Frontal cortex (tissue), 4 donors: ENCODE results near the gene SLC9A9. TPM values are rescaled to one million over a fixed set of nuclear protein-coding genes. Genes with fewer than 3 reads are reported as not detected.
"Not testable (repeated sequence)": the region's sequence is repeated elsewhere in the genome, so short reads cannot be mapped to it uniquely, and the experiment has no call there.

Experiments
- DNase-seq, 2 donors: peaks; one replicate each; pipeline ENCODE4 v3.0.0; 2012; ENCODE audit warnings: low spot score in 2 of 2
- FAIRE-seq: peaks from 2 replicates; lab custom pipeline; 2012; peaks lifted over from hg19 to GRCh38; lab: Jason Lieb, UNC
- total RNA-seq: library from RNA; depleted of rRNA; stranded (reverse); fragments of >200 nt; gene quantifications from one replicate; pipeline ENCODE4 v1.2.3, GENCODE V29; 2014
- donor health status: control.
- donor health status: control.
- donor health status: control.

Gene SLC9A9
- total RNA-seq = 4.9 TPM

DNA sequence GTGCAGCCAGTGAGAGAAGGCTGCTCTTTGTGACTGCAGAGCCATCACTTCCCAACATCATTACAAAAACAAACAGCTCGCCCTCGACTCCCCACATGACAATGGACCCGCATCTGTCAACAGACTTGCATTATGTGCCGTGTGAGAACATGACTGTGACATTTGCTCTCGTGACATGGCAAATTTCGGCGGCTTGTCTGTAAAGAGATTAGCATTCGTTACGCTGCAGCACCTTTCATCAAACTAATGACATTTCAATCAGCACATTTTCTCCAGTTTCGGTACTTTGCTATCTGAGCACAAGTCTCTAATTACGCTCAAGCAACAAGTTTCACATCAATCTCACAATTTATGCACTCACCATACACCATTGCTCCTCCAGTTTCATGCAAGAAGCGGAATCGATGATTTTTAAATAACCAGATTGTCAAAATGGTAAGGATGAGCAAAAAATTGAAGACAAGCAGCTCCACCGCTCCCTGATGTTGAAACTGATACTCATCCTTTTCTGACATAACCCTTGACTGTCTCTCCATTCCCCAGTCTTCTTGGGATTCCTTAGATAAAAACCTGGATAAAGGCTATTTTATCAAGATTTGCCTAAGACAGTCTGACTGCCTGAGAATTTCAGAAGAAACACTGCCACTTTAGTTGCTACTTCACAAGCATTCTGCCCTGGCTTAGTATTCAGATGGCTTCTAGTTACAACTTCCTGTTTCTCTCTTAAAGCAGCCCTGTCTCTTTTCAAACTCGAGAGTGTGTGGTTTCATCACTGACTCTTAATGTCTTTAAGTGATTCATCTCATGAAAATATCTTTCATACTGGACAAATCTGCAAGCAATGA lies at the start of gene SLC9A9:
Gene SLC9A9 (minus strand): TSS at position 682 of the 845 bp plus-strand sequence. CDS start 146 bp downstream, at position 536.
- FAIRE-seq (no peak), DNase-seq (peak; percentile 15 to 16)

DNA sequence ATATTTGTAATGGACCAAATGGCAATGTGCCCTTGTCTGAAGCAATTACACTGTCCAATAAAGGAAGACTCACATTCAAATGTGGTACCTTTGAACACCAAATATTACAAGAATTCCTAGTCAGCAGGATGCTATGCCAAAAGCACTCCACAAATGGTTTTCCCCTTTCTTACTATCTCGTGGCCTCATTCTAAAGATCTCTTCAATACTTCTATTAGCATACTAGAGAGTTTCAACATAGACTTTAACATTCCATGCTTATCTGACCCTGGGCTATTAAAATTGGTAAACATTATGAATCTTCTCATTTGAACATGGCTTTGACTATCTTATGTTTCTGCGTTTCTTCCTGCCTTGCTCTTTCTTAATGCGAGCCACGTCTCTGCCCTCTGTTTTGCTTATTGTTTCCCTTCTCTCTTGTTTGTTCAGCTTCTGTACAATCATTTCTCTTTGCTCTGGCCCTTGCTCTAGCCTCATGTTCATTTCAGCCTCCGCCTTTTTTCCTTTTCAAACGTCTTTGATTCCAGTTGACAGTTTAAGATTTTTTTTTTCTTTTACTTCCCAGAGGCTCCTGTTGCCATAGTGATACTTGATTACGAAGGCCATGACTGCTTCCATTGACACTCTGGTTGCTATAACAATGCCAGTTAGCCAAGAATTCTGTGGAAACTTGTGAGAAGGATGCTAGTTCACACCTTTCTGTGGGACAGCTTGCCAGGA lies 49.5 kb upstream of the SLC9A9 start:
- DNase-seq (peak in 1 of 2 donors; percentile 22), FAIRE-seq (no peak)

- no peak for DNase-seq
- no peak for FAIRE-seq
Observed at GRCh38 chr3:143896486-143896885, 48.2 kb upstream of the SLC9A9 start.

GRCh38 chr3:143895805-143896204 lies 47.5 kb upstream of the SLC9A9 start:
- DNase-seq = peak in 1 of 2 donors; percentile 7
- FAIRE-seq = peak; percentile 70

DNA sequence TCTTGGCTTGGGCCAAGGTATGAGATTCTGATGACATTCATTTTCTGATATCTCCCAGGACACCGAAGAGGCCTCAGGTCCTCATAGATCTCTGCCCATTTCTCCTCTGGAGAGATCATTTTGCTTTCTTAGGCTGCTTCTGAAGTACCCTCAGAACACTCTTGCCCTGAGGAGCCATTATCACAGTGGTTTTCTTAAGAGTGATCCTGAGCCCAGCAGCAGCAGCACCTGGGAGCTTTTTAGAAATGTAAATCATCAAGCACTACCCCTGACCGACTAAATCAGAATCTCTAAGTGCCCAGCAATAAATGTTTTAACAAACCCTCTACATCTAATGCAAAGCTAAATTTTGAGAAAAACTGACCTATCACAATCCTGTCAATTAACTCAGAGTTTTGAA lies 40.6 kb upstream of the SLC9A9 start:
- FAIRE-seq = no peak
- no peak for DNase-seq

GRCh38 chr3:143888166-143888565 lies 39.9 kb upstream of the SLC9A9 start:
- FAIRE-seq (no peak), DNase-seq (no peak)

DNA sequence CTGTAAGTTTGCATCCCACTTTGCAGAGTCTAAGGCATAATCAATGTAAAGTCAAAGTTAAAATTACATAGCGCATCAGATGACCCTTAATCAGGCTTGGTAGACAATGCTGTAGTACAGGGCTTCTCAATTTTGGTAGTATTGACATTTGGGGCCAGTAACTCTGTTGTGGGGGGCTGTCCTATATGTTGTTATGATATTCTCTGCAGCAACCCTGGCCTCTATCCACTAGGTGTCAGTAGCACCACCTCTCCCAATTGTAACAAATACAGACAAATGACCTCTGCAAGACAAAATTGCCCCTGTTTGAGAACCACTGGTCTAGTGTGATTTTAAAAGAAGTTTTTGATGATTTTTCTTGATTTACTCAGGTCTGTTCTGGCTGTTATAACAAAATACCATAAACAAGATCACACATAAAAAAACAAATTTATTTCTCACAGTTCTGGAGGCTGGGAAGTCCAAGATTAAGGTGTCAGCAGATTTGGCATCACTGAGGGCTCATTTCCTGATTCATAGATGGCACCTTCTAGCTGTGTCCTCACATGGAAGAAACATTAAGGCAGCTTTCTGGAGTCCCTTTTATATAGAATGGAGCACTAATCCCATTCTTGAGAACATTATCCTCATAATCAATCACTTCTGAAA lies 37.6 kb upstream of the SLC9A9 start:
- FAIRE-seq (no peak), DNase-seq (peak in 1 of 2 donors; percentile 16)

- DNase-seq (no peak), FAIRE-seq (no peak)
Observed at GRCh38 chr3:143884861-143885260, 36.6 kb upstream of the SLC9A9 start.

DNA sequence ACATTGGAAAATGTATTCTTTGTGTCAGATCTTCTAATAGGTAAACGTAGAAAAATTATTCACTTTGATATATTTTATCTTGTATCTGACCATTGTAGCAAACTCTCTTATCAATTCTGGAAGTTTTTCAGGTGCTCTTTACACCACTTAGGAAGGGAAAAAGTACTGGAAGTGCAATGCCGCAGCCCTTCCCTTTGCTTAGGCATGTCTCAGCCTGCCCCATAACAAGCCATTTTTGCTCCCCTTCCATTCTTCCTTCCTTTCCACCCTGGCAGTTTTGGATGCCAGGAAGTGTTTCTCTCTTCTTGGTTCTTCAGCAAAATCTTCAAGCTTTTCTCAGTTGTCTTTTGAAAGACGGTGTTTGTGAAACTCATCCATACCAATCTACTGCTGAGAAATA lies 34.9 kb upstream of the SLC9A9 start:
- FAIRE-seq (no peak), DNase-seq (no peak)

- DNase-seq (no peak), FAIRE-seq (no peak)
Observed at GRCh38 chr3:143881095-143881494, 32.8 kb upstream of the SLC9A9 start.

GRCh38 chr3:143875546-143875945 lies 27.3 kb upstream of the SLC9A9 start:
- DNase-seq = no peak
- no peak for FAIRE-seq

- not testable (repeated sequence) for FAIRE-seq, DNase-seq
Observed at GRCh38 chr3:143873553-143873952, 25.3 kb upstream of the SLC9A9 start.

DNA sequence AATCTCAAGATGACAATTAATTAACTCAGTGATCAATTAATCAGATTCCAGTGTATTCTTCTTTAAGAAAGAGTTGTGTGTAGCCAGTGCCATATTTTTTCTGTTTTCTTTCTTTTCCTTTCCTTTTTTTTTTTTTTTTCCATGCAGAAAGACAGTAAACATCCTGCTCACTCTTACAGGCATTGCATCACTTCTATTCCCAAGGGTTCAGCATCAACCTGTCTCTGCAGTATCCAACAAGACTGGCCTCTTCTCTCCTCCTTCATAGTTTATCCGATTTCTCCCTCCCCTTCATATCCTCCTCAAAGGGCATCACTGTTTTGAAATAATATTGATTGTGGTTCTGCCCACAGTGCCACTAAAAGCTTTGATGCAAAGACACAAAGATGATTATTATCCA lies 17.0 kb upstream of the SLC9A9 start:
- DNase-seq (no peak), FAIRE-seq (no peak)

GRCh38 chr3:143859465-143860203 lies 11.4 kb upstream of the SLC9A9 start:
- DNase-seq (no peak), FAIRE-seq (peak; percentile 23)

- FAIRE-seq = no peak
- DNase-seq = no peak
Observed at GRCh38 chr3:143856252-143856970, 8.1 kb upstream of the SLC9A9 start.

- FAIRE-seq = no peak
- no peak for DNase-seq
Observed at GRCh38 chr3:143855183-143855582, 6.9 kb upstream of the SLC9A9 start.

- FAIRE-seq (no peak), DNase-seq (no peak)
Observed at GRCh38 chr3:143851331-143852017, 3.2 kb upstream of the SLC9A9 start.

DNA sequence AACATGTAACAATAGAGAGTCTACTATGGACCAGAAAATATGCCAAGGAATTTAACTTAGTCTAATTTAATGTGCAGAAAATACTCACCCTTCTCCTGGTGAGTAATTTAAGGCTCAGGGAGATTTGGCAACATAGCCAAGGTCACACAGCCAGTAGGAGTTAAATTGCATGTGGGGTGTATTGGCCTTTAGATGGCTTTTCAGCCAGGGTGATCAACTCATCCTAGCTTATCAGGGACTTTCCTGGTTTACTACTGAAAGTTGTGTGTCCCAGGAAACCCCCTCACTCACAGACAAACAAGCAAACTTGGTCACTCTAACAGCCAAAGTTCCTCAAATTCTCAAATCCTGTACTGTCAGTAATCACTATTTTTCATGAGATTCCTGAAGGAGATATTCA lies 2.6 kb upstream of the SLC9A9 start:
- FAIRE-seq (no peak), DNase-seq (no peak)
